ENCODE data around the gene PLXNB3. TPM values are rescaled to one million over a fixed set of nuclear protein-coding genes. Genes with fewer than 3 reads are reported as not detected.

PLXNB3 gene
- total and polyA plus RNA-seq, 2 of the 13 experiments (the other 11 are each of a cell fraction or from before 2014, with no cell fraction given): 3.0 to 6.9 TPM

GRCh38 chrX:153723351-153724251 lies 40.4 kb upstream of the PLXNB3 start (continued):
- no peak for TF ChIP-seq ZEB1 (IDR thresholded peaks at IDR 0.05; ENCODE audit: insufficient replicate concordance, low read depth)
- peak; percentile 81 for TF ChIP-seq AGO2 (optimal IDR thresholded peaks at IDR 0.05; ENCODE audit: low read depth, low read length)
- TF ChIP-seq ZNF12 (CRISPR knock-in tag; IDR thresholded peaks at IDR 0.05): no peak
- TF ChIP-seq GMEB1 (CRISPR knock-in tag; IDR thresholded peaks at IDR 0.05; ENCODE audit: borderline replicate concordance): peak; percentile 50
- 0 out of 2 replicates have a peak, but pooled peaks have one; percentile 65 for TF ChIP-seq ZNF136 (CRISPR knock-in tag; IDR thresholded peaks at IDR 0.05; ENCODE audit: low read depth)
- no peak for TF ChIP-seq ZFP62 (CRISPR knock-in tag; IDR thresholded peaks at IDR 0.05)
- TF ChIP-seq ZNF552 (CRISPR knock-in tag; IDR thresholded peaks at IDR 0.05; ENCODE audit: borderline replicate concordance): 0 out of 2 replicates have a peak, but pooled peaks have one; percentile 37
- TF ChIP-seq BORCS8-MEF2B (CRISPR knock-in tag; IDR thresholded peaks at IDR 0.05): peak; percentile 56; the same call in 1 of the 2 replicates
- peak; percentile 66; the same call in 1 of the 2 replicates for TF ChIP-seq TFDP1 (CRISPR knock-in tag; IDR thresholded peaks at IDR 0.05; ENCODE audit: borderline replicate concordance)
- TF ChIP-seq NFKB2 (CRISPR knock-in tag; IDR thresholded peaks at IDR 0.05; ENCODE audit: borderline replicate concordance): peak; percentile 45; the same call in 1 of the 2 replicates
- TF ChIP-seq AKNA (CRISPR knock-in tag; IDR thresholded peaks at IDR 0.05; ENCODE audit: borderline replicate concordance): no peak
- TF ChIP-seq PAXIP1 (CRISPR knock-in tag; conservative IDR thresholded peaks at IDR 0.05): peak; percentile 75; the same call in 1 of the 2 replicates
- TF ChIP-seq HOXA5 (CRISPR knock-in tag; IDR thresholded peaks at IDR 0.05): no peak
- TF ChIP-seq MNT (IDR thresholded peaks at IDR 0.05): peak; percentile 48; the same call in 1 of the 2 replicates

All from HepG2 (cell line).